IMR-90 (cell line): ENCODE measurements around the gene ZYX. TPM values are rescaled to one million over a fixed set of nuclear protein-coding genes. Genes with fewer than 3 reads are reported as not detected.

ENCODE experiments used
- ATAC-seq: fragments of 200-7000 bp; cut with Tn5 transposase; 2 replicates; pipeline ENCODE4 v1.9.1; 2020; ENCODE audit warnings: low read depth, mild to moderate bottlenecking, moderate library complexity
- BruUV-seq: library from RNA; stranded (reverse); fragments of 400-500 nt; replicated peaks from 2 replicates; lab custom pipeline; 2021; lab: Mats Ljungman, UMichigan
- CTCF ChIA-PET: fragments of 300-600 bp; formaldehyde crosslinking; extraction: SDS; loops from one replicate; lab custom pipeline; 2021; ENCODE audit warnings: antibody characterized with exemption; lab: Yijun Ruan, JAX
- POLR2A ChIA-PET: fragments of 300-600 bp; sonication (Branson Sonifier 250); formaldehyde crosslinking; loops from one replicate; lab custom pipeline; 2022; ENCODE audit warnings: antibody characterized with exemption; ENCODE audit not compliant: unreplicated experiment; lab: Charles Lee
- DNase-seq: peaks from one replicate; pipeline ENCODE4 v3.0.0; 2013
- H2AFZ ChIP-seq: replicated peaks from 2 replicates; pipeline ENCODE3; 2013; ENCODE audit warnings: low read length, mild to moderate bottlenecking; ENCODE audit not compliant: poor library complexity
- H2AK5ac ChIP-seq: 2 replicates; pipeline ENCODE4 v1.6.1; 2013; ENCODE audit warnings: low read depth, low read length, inconsistent platforms
- H2AK9ac ChIP-seq: replicated peaks from 2 replicates; pipeline ENCODE3; 2013; ENCODE audit warnings: mild to moderate bottlenecking, low read depth, low read length, moderate library complexity; ENCODE audit not compliant: poor library complexity
- H2BK120ac ChIP-seq: 2 replicates; pipeline ENCODE4 v1.6.1; 2013; ENCODE audit warnings: low read depth, low read length, inconsistent platforms
- H2BK15ac ChIP-seq: 3 replicates; pipeline ENCODE4 v1.6.1; 2013; ENCODE audit warnings: low read depth, low read length, inconsistent platforms
- H2BK20ac ChIP-seq: 2 replicates; pipeline ENCODE4 v1.6.1; 2013; ENCODE audit warnings: low read depth, mild to moderate bottlenecking, inconsistent platforms, low read length, moderate library complexity
- H2BK5ac ChIP-seq: 2 replicates; pipeline ENCODE4 v1.6.1; 2013; ENCODE audit warnings: mild to moderate bottlenecking, low read depth, low read length, inconsistent platforms; ENCODE audit not compliant: poor library complexity, severe bottlenecking
- H3K14ac ChIP-seq: replicated peaks from 2 replicates; pipeline ENCODE4 v1.6.1; 2013; ENCODE audit warnings: low read depth, low read length, inconsistent platforms
- H3K18ac ChIP-seq: 2 replicates; pipeline ENCODE4 v1.6.1; 2013; ENCODE audit warnings: low read depth, low read length, control low read depth
- H3K23ac ChIP-seq: 2 replicates; pipeline ENCODE4 v1.6.1; 2013; ENCODE audit warnings: low read depth, low read length, inconsistent platforms
- H3K27ac ChIP-seq: 2 replicates; pipeline ENCODE4 v1.5.1; 2013; ENCODE audit warnings: mild to moderate bottlenecking, control low read depth, low read length; ENCODE audit not compliant: insufficient read depth
- H3K27me3 ChIP-seq: 2 replicates; pipeline ENCODE4 v1.6.1; 2013; ENCODE audit warnings: low read length; ENCODE audit not compliant: control insufficient read depth, insufficient read depth
- H3K36me3 ChIP-seq: 2 replicates; pipeline ENCODE4 v1.6.1; 2013; ENCODE audit warnings: low read length, mixed read lengths; ENCODE audit not compliant: control insufficient read depth, insufficient read depth
- H3K4ac ChIP-seq: 2 replicates; pipeline ENCODE4 v1.6.1; 2013; ENCODE audit warnings: low read depth, low read length, inconsistent platforms
- H3K4me1 ChIP-seq: 2 replicates; pipeline ENCODE4 v1.6.1; 2013; ENCODE audit warnings: low read length, mixed read lengths; ENCODE audit not compliant: control insufficient read depth, insufficient read depth
- H3K4me2 ChIP-seq: 2 replicates; pipeline ENCODE4 v1.6.1; 2013; ENCODE audit warnings: low read depth, mild to moderate bottlenecking, control low read depth, low read length, moderate library complexity
- H3K4me3 ChIP-seq: 2 replicates; pipeline ENCODE4 v1.5.1; 2013; ENCODE audit warnings: low read depth, mild to moderate bottlenecking, control low read depth, low read length, moderate library complexity; ENCODE audit not compliant: insufficient read depth
- H3K56ac ChIP-seq: 2 replicates; pipeline ENCODE4 v1.6.1; 2013; ENCODE audit warnings: low read length, inconsistent platforms; ENCODE audit not compliant: insufficient read depth; ENCODE audit errors: extremely low read depth
- H3K79me1 ChIP-seq, 2 experiments: 2 replicates each; pipeline ENCODE4 v1.6.1; 2013; ENCODE audit warnings: low read length in 2 of 2, inconsistent platforms in 1 of 2, low read depth in 1 of 2
- H3K9ac ChIP-seq: 2 replicates; pipeline ENCODE4 v1.6.1; 2013; ENCODE audit warnings: low read depth, low read length, control low read depth
- H3K9me1 ChIP-seq: 2 replicates; pipeline ENCODE4 v1.6.1; 2013; ENCODE audit warnings: low read length, inconsistent platforms; ENCODE audit not compliant: insufficient read depth
- H3K9me3 ChIP-seq: 2 replicates; pipeline ENCODE4 v1.6.1; 2013; ENCODE audit warnings: low read length; ENCODE audit not compliant: control insufficient read depth, insufficient read depth
- H4K20me1 ChIP-seq: 2 replicates; pipeline ENCODE4 v1.6.1; 2013; ENCODE audit warnings: low read length, inconsistent platforms; ENCODE audit not compliant: insufficient read depth
- H4K5ac ChIP-seq: 2 replicates; pipeline ENCODE4 v1.6.1; 2013; ENCODE audit warnings: mild to moderate bottlenecking, low read depth, low read length, control low read depth
- H4K8ac ChIP-seq, 2 experiments: 2 replicates each; pipeline ENCODE4 v1.6.1; 2013; ENCODE audit warnings: low read depth in 2 of 2, low read length in 2 of 2, control low read depth in 1 of 2, inconsistent platforms in 1 of 2
- H4K91ac ChIP-seq: 2 replicates; pipeline ENCODE4 v1.6.1; 2013; ENCODE audit warnings: low read depth, low read length, inconsistent platforms; ENCODE audit not compliant: insufficient read depth
- BHLHE40 ChIP-seq: fragments of 150-350 bp; IDR thresholded peaks from 2 replicates; pipeline ENCODE4 v1.6.1; 2016; ENCODE audit warnings: mild to moderate bottlenecking, low read depth, low read length
- CEBPB ChIP-seq: IDR thresholded peaks from 2 replicates; pipeline ENCODE4 v1.6.1; 2012; ENCODE audit warnings: low read depth, low read length, improper control_type of control experiment
- FOS ChIP-seq: fragments of 150-350 bp; IDR thresholded peaks from 2 replicates; pipeline ENCODE4 v1.6.1; 2016; ENCODE audit warnings: low read depth, low read length
- MAFK ChIP-seq: IDR thresholded peaks from 2 replicates; pipeline ENCODE4 v1.6.1; 2012; ENCODE audit warnings: low read depth, low read length, improper control_type of control experiment
- MAZ ChIP-seq: IDR thresholded peaks from 2 replicates; pipeline ENCODE4 v1.6.1; 2012; ENCODE audit warnings: low read depth, mild to moderate bottlenecking, low read length, improper control_type of control experiment, moderate library complexity, borderline replicate concordance
- MXI1 ChIP-seq: IDR thresholded peaks from 2 replicates; pipeline ENCODE4 v1.6.1; 2012; ENCODE audit warnings: low read depth, mild to moderate bottlenecking, low read length, moderate library complexity, borderline replicate concordance
- NFE2L2 ChIP-seq: fragments of 150-350 bp; IDR thresholded peaks from 2 replicates; pipeline ENCODE4 v1.6.1; 2016; ENCODE audit warnings: low read depth, mild to moderate bottlenecking, low read length
- POLR2A ChIP-seq: IDR thresholded peaks from 2 replicates; pipeline ENCODE4 v1.6.1; 2012; ENCODE audit warnings: mild to moderate bottlenecking, low read depth, low read length
- RAD21 ChIP-seq: IDR thresholded peaks from 2 replicates; pipeline ENCODE4 v1.6.1; 2012; ENCODE audit warnings: low read length, improper control_type of control experiment
- RCOR1 ChIP-seq: IDR thresholded peaks from 2 replicates; pipeline ENCODE4 v1.6.1; 2012; ENCODE audit warnings: mild to moderate bottlenecking, low read length, improper control_type of control experiment; ENCODE audit not compliant: insufficient replicate concordance
- RFX5 ChIP-seq: IDR thresholded peaks from 2 replicates; pipeline ENCODE4 v1.8.0; 2012; ENCODE audit warnings: low read depth, mild to moderate bottlenecking, low read length, moderate library complexity
- SMC3 ChIP-seq: fragments of 150-350 bp; IDR thresholded peaks from 2 replicates; pipeline ENCODE4 v1.6.1; 2016; ENCODE audit warnings: low read depth, mild to moderate bottlenecking, antibody characterized with exemption, low read length, moderate library complexity
- USF2 ChIP-seq: fragments of 150-350 bp; IDR thresholded peaks from 2 replicates; pipeline ENCODE4 v1.6.1; 2017; ENCODE audit warnings: mild to moderate bottlenecking, antibody characterized with exemption, low read length, low read depth
- WGBS, 2 experiments: methylation state at CpG; one replicate each; pipeline versions ENCODE4 v1.1.5 to v1.1.7; 2013; ENCODE audit warnings: missing lambda C conversion rate in 2 of 2; ENCODE audit not compliant: insufficient read length in 1 of 2; ENCODE audit errors: extremely low coverage in 2 of 2; 5-methylcytosine and 5-hydroxymethylcytosine counted together
- dilution Hi-C: fragments of 300-500 bp; cut with HindIII; formaldehyde crosslinking; loops from one replicate; pipeline ENCODE4 v1.14.3; 2018; ENCODE audit warnings: low sequenced_read_pairs; ENCODE audit not compliant: unreplicated experiment
- in situ Hi-C: fragments of 300-500 bp; cut with MboI; formaldehyde crosslinking; loops from 3 replicates; pipeline ENCODE4 v1.14.3; 2019; ENCODE audit warnings: low sequenced_read_pairs, inconsistent platforms, mixed read lengths
- intact Hi-C: fragments of 100-400 bp; cut with micrococcal nuclease; formaldehyde crosslinking; loops from 2 replicates; pipeline ENCODE4 v1.10.0; 2022
- polyA plus RNA-seq, 3 experiments: library from polyadenylated mRNA; depleted of rRNA; stranded (reverse); fragments of >200 nt; gene quantifications; 2 replicates each; pipeline ENCODE4 v1.2.3, GENCODE V29; 2012; ENCODE audit warnings: low replicate concordance in 1 of 3
- total RNA-seq: library from RNA; depleted of rRNA; stranded (reverse); fragments of >200 nt; gene quantifications from 2 replicates; pipeline ENCODE4 v1.2.3, GENCODE V29; 2012

Gene ZYX
- total and polyA plus RNA-seq, 2 of the 4 experiments (the other 2 are of a cell fraction), result 22.6 to 334 TPM

GRCh38 chr7:143401265-143401664, 20.1 kb downstream of the ZYX start:
- Histone ChIP-seq H3K27ac (no peak overlapping the region), H3K14ac (no peak overlapping the region), H4K5ac (no peak overlapping the region), H2AK5ac (no peak overlapping the region), H3K4me3 (no peak overlapping the region), H3K79me1 (no peaks in the 10 kb centered on the region; a peak in 1 of 4 replicates), H2BK15ac (no peak overlapping the region), H3K4me1 (peaks cover 5% of the 10 kb centered on the region; the same call in 1 of the 2 replicates), H2AK9ac (no peak overlapping the region), H3K9me1 (peaks cover 5% of the 10 kb centered on the region; the same call in 1 of the 2 replicates), H3K4me2 (no peak overlapping the region), H3K18ac (no peak overlapping the region), H2AFZ (no peak overlapping the region), H3K23ac (no peak overlapping the region), H3K4ac (no peak overlapping the region), H4K8ac (no peak overlapping the region), H3K27me3 (peaks cover 10% of the 10 kb centered on the region), H3K56ac (no peak overlapping the region), H2BK120ac (no peak overlapping the region), H3K9ac (no peak overlapping the region), H3K9me3 (no peaks in the 10 kb centered on the region), H4K20me1 (no peaks in the 10 kb centered on the region), H2BK5ac (no peak overlapping the region), H2BK20ac (no peak overlapping the region), H4K91ac (no peak overlapping the region), H3K36me3 (no peaks in the 10 kb centered on the region)
- intact Hi-C loops (no loop called here), in situ Hi-C loops (no loop called here), dilution Hi-C loops (no loop called here)
- TF ChIP-seq SMC3 (no peak), BHLHE40 (no peak), POLR2A (no peak), MAZ (no peak), FOS (no peak), RCOR1 (no peak), MAFK (no peak), USF2 (no peak), NFE2L2 (no peak), RFX5 (no peak), CEBPB (no peak), MXI1 (no peak), RAD21 (no peak)
- ATAC-seq, result no peak
- WGBS, 2 experiments, result 85% methylated on average over 7 of the region's 12 CpGs; no CpG with 5 or more reads in 1 of the 2 experiments
- BruUV-seq, result no TSS peak
- POLR2A ChIA-PET, result no interaction called here
- CTCF ChIA-PET, result interaction anchor here (0.6 kb wide), 1 partner anchor 17 kb away, joined by 3 read pairs; no protein-coding TSS in a partner anchor
- no peak for DNase-seq
